G401.6 (cell line): ENCODE data around the gene ZPR1.

Experiments used
- FAIRE-seq: peaks from 2 replicates; lab custom pipeline; 2012; peaks lifted over from hg19 to GRCh38; lab: Jason Lieb, UNC

The ZPR1 gene

GRCh38 chr11:116742104-116742503, 45.7 kb downstream of the ZPR1 start:
- FAIRE-seq = no peak

GRCh38 chr11:116740741-116741140, 47.1 kb downstream of the ZPR1 start:
- no peak for FAIRE-seq

- no peak for FAIRE-seq
These were observed 48.8 kb downstream of the ZPR1 start for GRCh38 chr11:116738975-116739374.

GRCh38 chr11:116736763-116737162, 51.1 kb downstream of the ZPR1 start:
- no peak for FAIRE-seq

GRCh38 chr11:116733969-116734508, 53.8 kb downstream of the ZPR1 start:
- FAIRE-seq = no peak

GRCh38 chr11:116733043-116733755, 54.6 kb downstream of the ZPR1 start:
- no peak for FAIRE-seq

GRCh38 chr11:116732271-116733042, 55.4 kb downstream of the ZPR1 start:
- peak; percentile 73 for FAIRE-seq

GRCh38 chr11:116731821-116732220, 56.0 kb downstream of the ZPR1 start:
- FAIRE-seq = no peak

- FAIRE-seq = no peak
These were observed 56.6 kb downstream of the ZPR1 start for GRCh38 chr11:116731097-116731761.

GRCh38 chr11:116730601-116731000, 57.2 kb downstream of the ZPR1 start:
- no peak for FAIRE-seq

- no peak for FAIRE-seq
These were observed 57.6 kb downstream of the ZPR1 start for GRCh38 chr11:116730241-116730561.

- no peak for FAIRE-seq
These were observed 58.2 kb downstream of the ZPR1 start for GRCh38 chr11:116729501-116730240.

GRCh38 chr11:116727990-116728389, 59.8 kb downstream of the ZPR1 start:
- no peak for FAIRE-seq

GRCh38 chr11:116725434-116726221, 62.2 kb downstream of the ZPR1 start:
- FAIRE-seq = no peak

GRCh38 chr11:116724813-116725212, 63.0 kb downstream of the ZPR1 start:
- no peak for FAIRE-seq
